WTC11 (cell line): Measurements from ENCODE around the gene NCOA3. TPM values are rescaled to one million over a fixed set of nuclear protein-coding genes. Genes with fewer than 3 reads are reported as not detected.

Source experiments
- ATAC-seq: fragments of 200-7000 bp; cut with Tn5 transposase; 2 replicates; pipeline ENCODE4 v1.10.0; 2021; ENCODE audit warnings: mild to moderate bottlenecking, moderate library complexity
- CTCF ChIA-PET: fragments of 300-600 bp; sonication (Branson Sonifier 250); formaldehyde crosslinking; loops from one replicate; lab custom pipeline; 2021; ENCODE audit warnings: antibody characterized with exemption; lab: Charles Lee
- POLR2A ChIA-PET: fragments of 350-600 bp; sonication (Branson Sonifier 250); formaldehyde crosslinking; loops from one replicate; lab custom pipeline; 2021; ENCODE audit warnings: antibody characterized with exemption; lab: Charles Lee
- DNase-seq: peaks from one replicate; pipeline ENCODE4 v3.0.0; 2021; ENCODE audit warnings: low spot score
- H3K27ac Mint-ChIP-seq: 2 replicates; pipeline ENCODE4 v1.8.0; 2021; ENCODE audit warnings: mixed read lengths
- H3K27me3 Mint-ChIP-seq: 2 replicates; pipeline ENCODE4 v1.8.0; 2021; ENCODE audit warnings: low read depth, mild to moderate bottlenecking, moderate library complexity, mixed read lengths
- H3K36me3 Mint-ChIP-seq: 2 replicates; pipeline ENCODE4 v1.8.0; 2021; ENCODE audit warnings: mixed read lengths
- H3K4me1 Mint-ChIP-seq: 2 replicates; pipeline ENCODE4 v1.8.0; 2022; ENCODE audit warnings: mixed read lengths
- H3K4me3 Mint-ChIP-seq: 2 replicates; pipeline ENCODE4 v1.8.0; 2021; ENCODE audit warnings: mild to moderate bottlenecking, moderate library complexity, mixed read lengths
- H3K9me3 Mint-ChIP-seq: 2 replicates; pipeline ENCODE4 v1.8.0; 2021; ENCODE audit warnings: mixed read lengths
- GTF2I ChIP-seq: fragments of 250-450 bp; sonication (Bioruptor Pico); conservative IDR thresholded peaks from 2 replicates; pipeline ENCODE4 v1.4.0; 2021; ENCODE audit warnings: mild to moderate bottlenecking
- IRF2 ChIP-seq: sonication (generic); formaldehyde crosslinking; IDR thresholded peaks from 2 replicates; pipeline ENCODE4 v1.8.0; 2022; ENCODE audit warnings: low read depth, missing genetic modification reagents, borderline replicate concordance
- NR1H2 ChIP-seq: sonication (generic); formaldehyde crosslinking; IDR thresholded peaks from 2 replicates; pipeline ENCODE4 v1.9.0; 2021; ENCODE audit warnings: mild to moderate bottlenecking, moderate library complexity, missing genetic modification reagents
- NR3C1 ChIP-seq: sonication (generic); formaldehyde crosslinking; conservative IDR thresholded peaks from 2 replicates; pipeline ENCODE4 v1.8.1; 2023; ENCODE audit warnings: low read depth, mild to moderate bottlenecking, missing genetic modification reagents
- SP1 ChIP-seq: sonication (generic); formaldehyde crosslinking; conservative IDR thresholded peaks from 2 replicates; pipeline ENCODE4 v1.8.1; 2022; ENCODE audit warnings: missing genetic modification reagents
- STAT6 ChIP-seq: sonication (generic); formaldehyde crosslinking; conservative IDR thresholded peaks from 2 replicates; pipeline ENCODE4 v1.8.1; 2023; ENCODE audit warnings: mild to moderate bottlenecking, low read depth, missing genetic modification reagents, moderate library complexity
- TCF7 ChIP-seq: sonication (generic); formaldehyde crosslinking; IDR thresholded peaks from 2 replicates; pipeline ENCODE4 v1.8.0; 2022; ENCODE audit warnings: mild to moderate bottlenecking, low read depth, missing genetic modification reagents, moderate library complexity
- USF1 ChIP-seq: sonication (generic); formaldehyde crosslinking; IDR thresholded peaks from 2 replicates; pipeline ENCODE4 v1.8.0; 2022; ENCODE audit warnings: mild to moderate bottlenecking, missing genetic modification reagents
- ZNF317 ChIP-seq: sonication (generic); formaldehyde crosslinking; IDR thresholded peaks from 2 replicates; pipeline ENCODE4 v1.8.1; 2023; ENCODE audit warnings: low read depth, mild to moderate bottlenecking, moderate library complexity, missing genetic modification reagents, borderline replicate concordance
- ZNF423 ChIP-seq: fragments of 250-450 bp; sonication (Bioruptor Pico); IDR thresholded peaks from 2 replicates; pipeline ENCODE4 v2.1.2; 2022; ENCODE audit warnings: mild to moderate bottlenecking, moderate library complexity
- total RNA-seq: library from RNA; stranded (reverse); gene quantifications from 3 replicates; pipeline ENCODE4 v1.2.3, GENCODE V29; 2021
- TF ChIP-seq, protein P1 (sequence below): sonication (generic); formaldehyde crosslinking; IDR thresholded peaks from 2 replicates; pipeline ENCODE4 v1.8.1; 2023; ENCODE audit warnings: mild to moderate bottlenecking, moderate library complexity, missing genetic modification reagents
- TF ChIP-seq, protein P2 (sequence below): sonication (generic); formaldehyde crosslinking; IDR thresholded peaks from 2 replicates; pipeline ENCODE4 v1.8.0; 2023; ENCODE audit warnings: mild to moderate bottlenecking, missing genetic modification reagents

Gene NCOA3
- total RNA-seq, 1 experiment from 2014 or later, result 25.2 TPM

DNA sequence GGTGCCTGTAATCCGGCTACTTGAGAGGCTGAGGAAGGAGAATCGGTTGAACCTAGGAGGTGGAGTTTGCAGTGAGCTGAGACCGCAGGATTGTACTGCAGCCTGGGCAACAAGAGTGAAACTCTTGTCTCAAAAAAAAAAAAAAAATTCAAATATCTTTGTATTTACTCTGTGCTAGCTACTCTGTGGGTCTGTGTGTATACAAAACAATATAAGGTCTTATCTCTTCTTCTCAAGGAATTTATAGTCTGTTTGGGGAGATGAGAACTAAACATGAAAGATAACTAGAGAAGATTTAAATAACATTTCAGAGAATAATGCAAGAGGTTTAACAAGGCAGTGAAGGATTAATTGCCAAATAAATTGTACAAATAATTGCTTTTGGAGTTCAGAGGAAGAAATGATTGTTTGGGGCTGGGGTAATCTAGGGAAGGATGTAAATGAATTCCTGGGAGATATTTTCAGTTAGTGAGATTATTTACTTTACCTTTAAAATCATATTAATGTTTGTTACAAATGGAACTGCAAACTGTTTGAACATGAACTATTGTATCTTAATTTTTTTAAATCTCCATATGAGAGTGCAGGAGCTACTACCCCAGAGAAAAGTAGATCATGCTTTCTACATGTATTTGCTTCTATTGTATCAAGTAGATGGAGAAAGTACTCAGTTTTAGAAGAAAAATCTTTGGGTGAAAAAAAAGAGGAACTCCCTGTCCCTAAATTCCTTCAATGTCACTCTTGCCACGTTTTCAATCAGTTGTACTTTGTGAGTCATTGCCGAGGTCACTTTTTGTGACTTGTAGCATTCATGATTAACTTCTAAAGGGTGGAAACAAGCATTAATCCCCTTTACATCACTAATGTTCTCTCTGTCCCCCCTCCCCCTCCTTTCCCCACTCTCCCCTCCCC is 39.0 kb downstream of the NCOA3 start:
- no peak for TF ChIP-seq GTF2I (CRISPR knock-in tag)
- H3K27ac Mint-ChIP-seq, result peak overlapping the region; percentile 43; the same call in 1 of the 2 replicates
- no peak for DNase-seq
- no peak for ATAC-seq
- no peaks in the 10 kb centered on the region for H3K9me3 Mint-ChIP-seq
- no peaks in the 10 kb centered on the region for H3K27me3 Mint-ChIP-seq
- ChIA-PET CTCF (interaction anchor here (0.5 to 2.4 kb wide), 4 partner anchors 20 to 156 kb away, joined by 3 to 9 read pairs (median 4); no protein-coding TSS in a partner anchor), POLR2A (interaction anchor here (0.7 to 1.2 kb wide), 2 partner anchors 39 to 63 kb away, joined by 3 read pairs; partner anchors contain the start of gene NCOA3)
- no peaks in the 10 kb centered on the region for H3K36me3 Mint-ChIP-seq
- peaks cover 51% of the 10 kb centered on the region for H3K4me1 Mint-ChIP-seq
- no peak overlapping the region for H3K4me3 Mint-ChIP-seq

DNA sequence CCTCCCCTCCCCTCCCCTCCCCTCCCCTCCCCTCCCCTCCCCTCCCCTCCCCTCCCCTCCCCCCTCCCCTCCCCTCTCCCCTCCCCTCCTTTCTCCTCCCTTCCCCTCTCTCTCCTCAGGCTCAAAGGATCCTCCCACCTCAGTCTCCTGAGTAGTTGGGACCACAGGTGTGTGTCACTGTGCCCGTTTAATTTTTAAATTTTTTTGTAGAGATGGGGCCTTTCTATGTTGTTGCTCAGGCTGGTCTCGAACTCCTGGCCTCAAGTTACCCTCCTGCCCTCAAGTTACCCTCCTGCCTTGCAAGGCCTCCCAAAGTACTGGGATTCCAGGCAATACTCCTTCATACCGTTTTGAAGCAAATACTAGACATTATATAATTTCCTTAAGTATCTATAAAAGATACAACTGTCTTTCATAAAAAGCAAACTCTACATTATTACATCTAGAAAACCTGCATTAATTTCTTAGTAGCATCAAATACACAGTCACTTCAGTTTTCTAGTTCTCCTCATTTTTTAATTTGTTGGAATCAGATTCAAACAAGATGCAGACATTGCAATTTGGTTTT is 39.8 kb downstream of the NCOA3 start:
- no peak for DNase-seq
- no peak for ATAC-seq
- H3K4me3 Mint-ChIP-seq, result no peak overlapping the region
- no peaks in the 10 kb centered on the region for H3K36me3 Mint-ChIP-seq
- H3K9me3 Mint-ChIP-seq, result no peaks in the 10 kb centered on the region
- TF ChIP-seq ZNF317 (CRISPR knock-in tag), result no peak
- TF ChIP-seq TCF7 (CRISPR knock-in tag), result no peak
- TF ChIP-seq, all 79 proteins: peak for 0
- no peak overlapping the region for H3K27ac Mint-ChIP-seq
- H3K4me1 Mint-ChIP-seq, result peaks cover 58% of the 10 kb centered on the region
- no peaks in the 10 kb centered on the region for H3K27me3 Mint-ChIP-seq
- CTCF ChIA-PET, result interaction anchor here (1.5 kb wide), 1 partner anchor 122 kb away, joined by 3 read pairs; no protein-coding TSS in a partner anchor
- POLR2A ChIA-PET, result no interaction called here

GRCh38 chr20:47543006-47543431 is 41.3 kb downstream of the NCOA3 start:
- peak overlapping the region; percentile 82 for H3K27ac Mint-ChIP-seq
- DNase-seq, result no peak
- CTCF ChIA-PET, result interaction anchor here (0.6 to 1.2 kb wide), 4 partner anchors 8 to 159 kb away, joined by 3 read pairs; no protein-coding TSS in a partner anchor
- H3K36me3 Mint-ChIP-seq, result no peaks in the 10 kb centered on the region
- H3K4me3 Mint-ChIP-seq, result no peak overlapping the region
- no peaks in the 10 kb centered on the region for H3K9me3 Mint-ChIP-seq
- no peak for TF ChIP-seq NR1H2 (CRISPR knock-in tag)
- no peak for TF ChIP-seq STAT6 (CRISPR knock-in tag)
- no peak for TF ChIP-seq ZNF423
- TF ChIP-seq IRF2 (CRISPR knock-in tag), result no peak
- TF ChIP-seq USF1 (CRISPR knock-in tag), result no peak
- TF ChIP-seq, protein P1, sequence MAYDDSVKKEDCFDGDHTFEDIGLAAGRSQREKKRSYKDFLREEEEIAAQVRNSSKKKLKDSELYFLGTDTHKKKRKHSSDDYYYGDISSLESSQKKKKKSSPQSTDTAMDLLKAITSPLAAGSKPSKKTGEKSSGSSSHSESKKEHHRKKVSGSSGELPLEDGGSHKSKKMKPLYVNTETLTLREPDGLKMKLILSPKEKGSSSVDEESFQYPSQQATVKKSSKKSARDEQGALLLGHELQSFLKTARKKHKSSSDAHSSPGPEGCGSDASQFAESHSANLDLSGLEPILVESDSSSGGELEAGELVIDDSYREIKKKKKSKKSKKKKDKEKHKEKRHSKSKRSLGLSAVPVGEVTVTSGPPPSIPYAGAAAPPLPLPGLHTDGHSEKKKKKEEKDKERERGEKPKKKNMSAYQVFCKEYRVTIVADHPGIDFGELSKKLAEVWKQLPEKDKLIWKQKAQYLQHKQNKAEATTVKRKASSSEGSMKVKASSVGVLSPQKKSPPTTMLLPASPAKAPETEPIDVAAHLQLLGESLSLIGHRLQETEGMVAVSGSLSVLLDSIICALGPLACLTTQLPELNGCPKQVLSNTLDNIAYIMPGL, result no peak
- TF ChIP-seq NR3C1 (CRISPR knock-in tag), result no peak
- no peak for TF ChIP-seq SP1
- TF ChIP-seq, protein P2, sequence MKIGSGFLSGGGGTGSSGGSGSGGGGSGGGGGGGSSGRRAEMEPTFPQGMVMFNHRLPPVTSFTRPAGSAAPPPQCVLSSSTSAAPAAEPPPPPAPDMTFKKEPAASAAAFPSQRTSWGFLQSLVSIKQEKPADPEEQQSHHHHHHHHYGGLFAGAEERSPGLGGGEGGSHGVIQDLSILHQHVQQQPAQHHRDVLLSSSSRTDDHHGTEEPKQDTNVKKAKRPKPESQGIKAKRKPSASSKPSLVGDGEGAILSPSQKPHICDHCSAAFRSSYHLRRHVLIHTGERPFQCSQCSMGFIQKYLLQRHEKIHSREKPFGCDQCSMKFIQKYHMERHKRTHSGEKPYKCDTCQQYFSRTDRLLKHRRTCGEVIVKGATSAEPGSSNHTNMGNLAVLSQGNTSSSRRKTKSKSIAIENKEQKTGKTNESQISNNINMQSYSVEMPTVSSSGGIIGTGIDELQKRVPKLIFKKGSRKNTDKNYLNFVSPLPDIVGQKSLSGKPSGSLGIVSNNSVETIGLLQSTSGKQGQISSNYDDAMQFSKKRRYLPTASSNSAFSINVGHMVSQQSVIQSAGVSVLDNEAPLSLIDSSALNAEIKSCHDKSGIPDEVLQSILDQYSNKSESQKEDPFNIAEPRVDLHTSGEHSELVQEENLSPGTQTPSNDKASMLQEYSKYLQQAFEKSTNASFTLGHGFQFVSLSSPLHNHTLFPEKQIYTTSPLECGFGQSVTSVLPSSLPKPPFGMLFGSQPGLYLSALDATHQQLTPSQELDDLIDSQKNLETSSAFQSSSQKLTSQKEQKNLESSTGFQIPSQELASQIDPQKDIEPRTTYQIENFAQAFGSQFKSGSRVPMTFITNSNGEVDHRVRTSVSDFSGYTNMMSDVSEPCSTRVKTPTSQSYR (CRISPR knock-in tag), result no peak
- POLR2A ChIA-PET, result interaction anchor here (0.6 kb wide), 1 partner anchor 41 kb away, joined by 3 read pairs; the partner anchor contains the start of gene NCOA3
- peaks cover 62% of the 10 kb centered on the region for H3K4me1 Mint-ChIP-seq
- ATAC-seq, result no peak
- H3K27me3 Mint-ChIP-seq, result no peaks in the 10 kb centered on the region
